HEK293T (cell line): ENCODE data around the gene NNMT.

Experiments
- CTBP1 ChIP-seq: fragments of 450-650 bp; IDR thresholded peaks from 2 replicates; pipeline ENCODE4 v1.6.1; 2016; ENCODE audit warnings: borderline replicate concordance
- ELF4 ChIP-seq: fragments of 450-650 bp; IDR thresholded peaks from 2 replicates; pipeline ENCODE4 v1.6.1; 2017; ENCODE audit warnings: antibody characterized with exemption
- FOXK2 ChIP-seq: fragments of 450-650 bp; IDR thresholded peaks from 2 replicates; pipeline ENCODE4 v1.6.1; 2016; ENCODE audit warnings: mild to moderate bottlenecking
- FOXM1 ChIP-seq: fragments of 450-650 bp; IDR thresholded peaks from 2 replicates; pipeline ENCODE4 v1.6.1; 2017; ENCODE audit warnings: mild to moderate bottlenecking, borderline replicate concordance
- HDGF ChIP-seq: fragments of 450-650 bp; IDR thresholded peaks from 2 replicates; pipeline ENCODE4 v1.6.1; 2017; ENCODE audit warnings: antibody characterized with exemption, borderline replicate concordance
- LEF1 ChIP-seq: fragments of 450-650 bp; IDR thresholded peaks from 2 replicates; pipeline ENCODE4 v1.6.1; 2017; ENCODE audit warnings: mild to moderate bottlenecking, borderline replicate concordance
- SP1 ChIP-seq: fragments of 450-650 bp; IDR thresholded peaks from 2 replicates; pipeline ENCODE4 v1.6.1; 2017
- SUZ12 ChIP-seq: fragments of 450-650 bp; IDR thresholded peaks from 2 replicates; pipeline ENCODE4 v1.6.1; 2016; ENCODE audit warnings: mild to moderate bottlenecking
- ZNF384 ChIP-seq: fragments of 450-650 bp; IDR thresholded peaks from 2 replicates; pipeline ENCODE4 v1.6.1; 2016

- no peak for TF ChIP-seq FOXM1
- no peak for TF ChIP-seq SP1
- TF ChIP-seq ELF4, result no peak
- TF ChIP-seq SUZ12, result no peak
- no peak for TF ChIP-seq LEF1
- no peak for TF ChIP-seq FOXK2
- no peak for TF ChIP-seq ZNF384
- TF ChIP-seq HDGF, result no peak
- no peak for TF ChIP-seq CTBP1
Measured at GRCh38 chr11:114291842-114292680, 4.1 kb upstream of the NNMT start.
